Neutrophil (primary cell): ENCODE data around the gene CYP3A5.

Experiments
- H3K27ac ChIP-seq: fragments of 200-600 bp; sonication (generic); 2 replicates; pipeline ENCODE4 v1.5.1; 2016; ENCODE audit warnings: mild to moderate bottlenecking, moderate library complexity
- H3K27me3 ChIP-seq: fragments of 200-600 bp; sonication (generic); 2 replicates; pipeline ENCODE4 v1.6.0; 2016; ENCODE audit warnings: mild to moderate bottlenecking
- H3K36me3 ChIP-seq: fragments of 200-600 bp; sonication (generic); 2 replicates; pipeline ENCODE4 v1.5.1; 2017
- H3K4me1 ChIP-seq, 2 experiments: fragments of 200-600 bp in 1 of 2; sonication (generic) in 1 of 2; 1 replicate in 1 of 2; 2 replicates in 1 of 2; pipeline versions ENCODE4 v1.5.1 to v1.6.1; 2013 to 2016; ENCODE audit warnings: low read depth in 1 of 2, low read length in 1 of 2, mild to moderate bottlenecking in 1 of 2, moderate library complexity in 1 of 2; ENCODE audit not compliant: control insufficient read depth in 1 of 2, insufficient read depth in 1 of 2
- H3K4me3 ChIP-seq, 2 experiments: fragments of 200-600 bp in 1 of 2; sonication (generic) in 1 of 2; 1 replicate in 1 of 2; 2 replicates in 1 of 2; pipeline ENCODE4 v1.5.1; 2013 to 2016; ENCODE audit warnings: low read depth in 1 of 2, low read length in 1 of 2, mild to moderate bottlenecking in 1 of 2, moderate library complexity in 1 of 2
- H3K9me3 ChIP-seq: fragments of 200-600 bp; sonication (generic); 2 replicates; pipeline ENCODE4 v1.5.1; 2016
- CTCF ChIP-seq: fragments of 200-600 bp; sonication (generic); IDR thresholded peaks from 2 replicates; pipeline ENCODE4 v1.5.1; 2016; ENCODE audit warnings: antibody characterized with exemption

Gene CYP3A5

GRCh38 chr7:99648843-99649242 is 31.0 kb downstream of the CYP3A5 start:
- Histone ChIP-seq H3K27me3 (no peaks in the 10 kb centered on the region), H3K36me3 (no peaks in the 10 kb centered on the region), H3K4me3 (no peak overlapping the region), H3K27ac (no peak overlapping the region), H3K4me1 (no peaks in the 10 kb centered on the region), H3K9me3 (no peaks in the 10 kb centered on the region)
- no peak for TF ChIP-seq CTCF

DNA sequence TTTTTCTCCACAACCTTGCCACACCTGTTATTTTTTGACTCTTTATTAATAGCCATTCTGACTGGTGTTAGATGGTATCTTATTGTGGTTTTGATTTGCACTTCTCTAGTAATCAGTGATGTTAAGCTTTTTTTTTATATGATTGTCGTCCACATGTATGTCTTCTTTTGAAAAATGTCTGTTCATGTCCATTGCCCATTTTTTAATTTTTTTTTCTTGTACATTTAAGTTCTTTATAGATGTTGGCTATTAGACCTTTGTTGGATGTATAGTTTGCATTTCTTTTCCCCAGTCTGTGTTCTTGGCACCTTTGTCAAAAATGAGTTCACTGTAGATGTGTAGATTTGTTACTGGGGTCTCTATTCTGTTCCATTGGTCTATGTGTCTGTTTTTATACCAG is 34.2 kb downstream of the CYP3A5 start:
- Histone ChIP-seq H3K27ac (no peak overlapping the region), H3K9me3 (no peaks in the 10 kb centered on the region), H3K27me3 (no peaks in the 10 kb centered on the region), H3K36me3 (no peaks in the 10 kb centered on the region), H3K4me1 (no peaks in the 10 kb centered on the region), H3K4me3 (no peak overlapping the region)
- no peak for TF ChIP-seq CTCF

GRCh38 chr7:99644431-99644830 is 35.4 kb downstream of the CYP3A5 start:
- H3K27me3 ChIP-seq, result no peaks in the 10 kb centered on the region
- no peaks in the 10 kb centered on the region for H3K4me1 ChIP-seq
- TF ChIP-seq CTCF, result no peak
- no peaks in the 10 kb centered on the region for H3K9me3 ChIP-seq
- H3K4me3 ChIP-seq, result no peak overlapping the region
- H3K27ac ChIP-seq, result no peak overlapping the region
- H3K36me3 ChIP-seq, result no peaks in the 10 kb centered on the region

DNA sequence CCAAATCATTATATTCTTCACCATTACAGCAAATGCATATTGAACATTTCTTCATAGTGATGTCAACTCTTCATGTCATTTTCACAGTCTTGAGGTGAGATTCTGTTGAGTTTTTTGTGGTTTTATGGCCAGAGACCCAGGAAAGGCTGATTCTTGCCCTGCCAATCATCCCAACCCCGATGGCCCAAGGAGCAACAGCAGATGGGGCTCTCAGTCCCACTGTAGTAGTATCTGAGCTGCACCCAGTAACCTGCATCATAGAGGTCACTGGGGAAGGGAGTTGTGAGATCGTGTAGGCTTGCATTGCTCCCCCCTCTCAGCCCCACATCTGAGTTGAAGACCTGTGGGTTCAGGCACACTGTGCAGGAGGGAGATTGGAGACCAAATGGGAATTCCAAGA is 36.3 kb downstream of the CYP3A5 start:
- no peak for TF ChIP-seq CTCF
- Histone ChIP-seq H3K9me3 (no peaks in the 10 kb centered on the region), H3K27me3 (no peaks in the 10 kb centered on the region), H3K36me3 (no peaks in the 10 kb centered on the region), H3K27ac (no peak overlapping the region), H3K4me3 (no peak overlapping the region), H3K4me1 (no peaks in the 10 kb centered on the region)

- TF ChIP-seq CTCF, result no peak
- H3K36me3 ChIP-seq, result no peaks in the 10 kb centered on the region
- no peak overlapping the region for H3K4me3 ChIP-seq
- H3K27me3 ChIP-seq, result no peaks in the 10 kb centered on the region
- H3K9me3 ChIP-seq, result no peaks in the 10 kb centered on the region
- H3K4me1 ChIP-seq, result peaks cover 0 to 5% of the 10 kb centered on the region in 2 experiments
- H3K27ac ChIP-seq, result no peak overlapping the region
Observed at GRCh38 chr7:99642027-99642426, 37.8 kb downstream of the CYP3A5 start.

DNA sequence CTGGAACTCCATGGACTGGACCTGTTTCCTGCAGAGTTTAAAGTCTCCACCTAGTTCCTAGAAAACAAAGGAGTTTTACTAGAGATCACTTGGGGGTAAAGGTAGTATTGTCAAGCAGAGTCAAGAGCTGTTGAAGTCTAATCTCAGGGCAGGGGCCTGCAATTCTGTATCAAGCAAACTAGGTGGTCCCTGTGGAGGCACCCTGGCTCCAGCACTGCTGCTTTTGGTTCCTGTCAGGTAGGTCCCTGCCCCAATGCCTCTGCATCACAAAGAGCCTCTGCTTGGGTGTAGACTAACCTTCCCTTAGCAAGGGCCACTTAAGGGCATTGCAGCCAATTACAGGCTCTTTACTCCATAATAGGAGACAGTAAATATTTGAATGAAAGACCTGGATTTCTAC is 40.5 kb downstream of the CYP3A5 start:
- no peak overlapping the region for H3K27ac ChIP-seq
- TF ChIP-seq CTCF, result no peak
- no peaks in the 10 kb centered on the region for H3K36me3 ChIP-seq
- peaks cover 0 to 5% of the 10 kb centered on the region in 2 experiments for H3K4me1 ChIP-seq
- H3K27me3 ChIP-seq, result no peaks in the 10 kb centered on the region
- H3K4me3 ChIP-seq, result no peak overlapping the region
- no peaks in the 10 kb centered on the region for H3K9me3 ChIP-seq
